Activated naive CD4-positive, alpha-beta T cell treated with anti-CD3 and anti-CD28 coated beads, Interleukin-2, amount 50 U/mL, for 16 hours (primary cell): ENCODE results near the gene CNOT6L.
"Not testable (repeated sequence)": the region's sequence is repeated elsewhere in the genome, so short reads cannot be mapped to it uniquely, and the experiment has no call there.

Source experiments
- DNase-seq: peaks from one replicate; pipeline ENCODE4 v3.0.0-alpha.2; 2020

The CNOT6L gene

GRCh38 chr4:77777135-77777807 is 41.9 kb downstream of the CNOT6L start:
- no peak for DNase-seq

GRCh38 chr4:77776182-77777134 is 42.7 kb downstream of the CNOT6L start:
- DNase-seq: no peak

- DNase-seq: no peak
Measured at GRCh38 chr4:77773101-77773500, 46.1 kb downstream of the CNOT6L start.

GRCh38 chr4:77771566-77771965 is 47.6 kb downstream of the CNOT6L start:
- DNase-seq: no peak

GRCh38 chr4:77765720-77766119 is 53.4 kb downstream of the CNOT6L start:
- no peak for DNase-seq

GRCh38 chr4:77762531-77762930 is 56.6 kb downstream of the CNOT6L start:
- DNase-seq: no peak

- DNase-seq: no peak
Measured at GRCh38 chr4:77761595-77761994, 57.6 kb downstream of the CNOT6L start.

- no peak for DNase-seq
Measured at GRCh38 chr4:77758804-77759203, 60.4 kb downstream of the CNOT6L start.

GRCh38 chr4:77751764-77752163 is 67.4 kb downstream of the CNOT6L start:
- DNase-seq: no peak

- DNase-seq: no peak
Measured at GRCh38 chr4:77745792-77746191, 73.4 kb downstream of the CNOT6L start.

- DNase-seq: no peak
Measured at GRCh38 chr4:77742054-77742453, 77.1 kb downstream of the CNOT6L start.

GRCh38 chr4:77740480-77740879 is 78.7 kb downstream of the CNOT6L start:
- no peak for DNase-seq

- DNase-seq: no peak
Measured at GRCh38 chr4:77734928-77735327, 84.2 kb downstream of the CNOT6L start.

- DNase-seq: no peak
Measured at GRCh38 chr4:77731656-77732055, 87.5 kb downstream of the CNOT6L start.

GRCh38 chr4:77728420-77728819 is 90.7 kb downstream of the CNOT6L start:
- no peak for DNase-seq

GRCh38 chr4:77721073-77721472 is 98.1 kb downstream of the CNOT6L start:
- no peak for DNase-seq

- DNase-seq: not testable (repeated sequence)
Measured at GRCh38 chr4:77718500-77718899, 100.7 kb downstream of the CNOT6L start.

- DNase-seq: no peak
Measured at GRCh38 chr4:77715414-77716290, 103.5 kb downstream of the CNOT6L start.

- DNase-seq: no peak
Measured at GRCh38 chr4:77714514-77714913, 104.7 kb downstream of the CNOT6L start.

- DNase-seq: no peak
Measured at GRCh38 chr4:77713884-77714283, 105.3 kb downstream of the CNOT6L start.

GRCh38 chr4:77712675-77713074 is 106.5 kb downstream of the CNOT6L start:
- DNase-seq: no peak

GRCh38 chr4:77711469-77711868 is 107.7 kb downstream of the CNOT6L start:
- no peak for DNase-seq

GRCh38 chr4:77710684-77711083 is 108.5 kb downstream of the CNOT6L start:
- no peak for DNase-seq
